ENCODE results near the gene ALS2CL.

The ALS2CL gene

DNA sequence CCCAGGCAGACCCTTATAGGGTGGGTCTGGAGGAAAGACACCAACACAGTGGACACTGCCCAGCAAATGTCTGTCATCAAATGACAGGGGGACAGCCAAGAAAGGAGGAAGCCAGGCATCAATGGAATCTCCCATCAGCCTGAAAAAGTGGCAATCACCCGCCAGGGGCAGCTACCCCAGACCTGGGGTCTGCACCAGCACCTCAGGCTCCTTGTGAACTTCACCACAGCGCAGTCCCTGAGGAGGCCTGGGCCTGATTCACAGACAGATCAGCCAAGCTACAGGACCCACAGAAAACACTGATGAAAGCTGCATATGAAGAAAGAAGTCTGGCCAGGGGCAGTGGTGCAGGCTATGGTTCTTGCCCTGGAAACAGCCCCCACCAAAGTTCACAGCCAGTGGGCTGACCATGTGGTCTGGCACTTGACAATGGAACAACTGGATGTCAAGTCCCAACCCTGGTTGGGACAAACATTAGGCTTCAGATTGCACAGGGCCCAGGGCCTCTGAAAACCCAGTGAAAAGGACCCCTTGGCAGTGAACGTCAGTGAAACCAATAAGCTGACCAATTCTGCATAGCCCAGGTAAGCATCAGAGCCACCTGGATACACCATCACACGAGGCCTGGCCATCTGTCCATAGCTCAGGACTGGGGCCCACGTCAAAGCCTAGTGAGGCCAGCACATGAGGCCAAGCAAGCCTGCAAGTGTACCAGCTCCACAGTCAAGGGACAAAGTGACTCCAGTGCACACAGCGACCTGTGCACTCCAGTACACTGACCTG, 29.1 kb downstream of the ALS2CL start:
- no peak for FAIRE-seq

- FAIRE-seq: no peak
Measured at GRCh38 chr3:46663591-46664135, 29.8 kb downstream of the ALS2CL start.

GRCh38 chr3:46662771-46663551, 30.5 kb downstream of the ALS2CL start:
- no peak for FAIRE-seq

DNA sequence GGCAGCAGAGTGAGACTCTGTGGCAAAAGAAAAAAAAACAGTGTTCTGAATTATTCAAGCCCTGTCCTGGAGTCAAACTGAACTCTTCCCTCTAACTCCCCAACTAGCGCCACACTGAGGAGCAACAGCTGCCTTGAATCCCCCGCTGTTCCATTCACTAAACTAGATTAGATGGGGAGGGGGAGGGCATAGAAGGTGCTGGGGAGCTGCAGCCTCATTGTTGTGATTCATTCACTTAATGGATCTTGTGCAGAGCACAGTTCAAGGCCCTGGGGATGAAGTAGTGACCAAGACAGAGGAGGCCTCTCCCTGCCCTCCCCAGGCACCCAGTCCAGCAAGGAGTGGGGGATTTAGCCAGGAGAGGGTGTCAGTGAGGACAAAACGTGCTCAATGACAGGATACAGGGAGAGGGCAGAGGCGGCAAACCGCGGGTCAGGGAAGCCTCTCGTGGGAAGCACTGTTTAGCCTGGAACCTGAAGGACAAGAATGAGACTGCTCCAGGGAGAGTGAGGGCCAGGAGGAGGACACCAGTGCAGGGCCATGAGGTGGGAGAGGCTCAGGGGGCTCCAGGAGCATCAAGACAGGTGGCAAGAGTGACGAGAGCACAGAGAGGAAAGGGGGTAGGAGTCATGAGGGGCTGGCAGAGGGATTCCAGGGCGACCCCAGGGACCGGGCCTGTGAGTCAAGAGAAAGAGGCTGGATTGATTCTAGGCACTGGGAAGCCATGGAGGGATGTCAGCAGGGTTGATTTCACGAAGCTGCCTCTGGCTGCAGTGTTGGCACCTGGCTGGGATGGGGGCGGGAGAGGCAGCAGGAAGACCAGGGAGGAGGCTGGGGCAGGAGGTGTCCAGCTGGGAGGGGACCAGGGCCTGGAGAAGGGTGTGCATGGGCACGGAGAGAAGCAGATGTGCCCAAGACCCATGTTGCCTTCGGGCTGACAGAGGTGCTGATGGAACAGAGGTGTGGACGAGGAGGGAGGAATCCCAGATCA, 31.4 kb downstream of the ALS2CL start:
- no peak for FAIRE-seq

- no peak for FAIRE-seq
Measured at GRCh38 chr3:46660543-46661523, 32.6 kb downstream of the ALS2CL start.

DNA sequence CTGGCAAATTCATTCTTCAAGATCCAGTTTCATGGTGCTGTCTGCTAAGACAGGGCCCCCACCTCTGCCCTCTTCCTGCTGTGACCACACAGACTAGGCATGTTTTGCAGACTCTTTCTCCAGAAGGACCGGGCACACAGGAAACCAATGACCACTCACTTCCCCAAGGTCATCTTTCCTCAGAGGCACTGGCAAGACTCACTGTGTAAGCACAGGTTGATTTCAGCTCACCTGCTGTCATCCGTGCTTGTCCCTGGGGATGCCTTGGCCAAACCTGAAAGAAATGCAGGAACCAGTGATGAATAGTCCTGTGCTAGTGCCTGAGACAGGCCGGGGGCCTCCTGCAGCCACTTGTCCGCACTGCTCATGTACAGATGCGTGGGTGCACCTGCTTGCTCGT, 33.5 kb downstream of the ALS2CL start:
- no peak for FAIRE-seq

DNA sequence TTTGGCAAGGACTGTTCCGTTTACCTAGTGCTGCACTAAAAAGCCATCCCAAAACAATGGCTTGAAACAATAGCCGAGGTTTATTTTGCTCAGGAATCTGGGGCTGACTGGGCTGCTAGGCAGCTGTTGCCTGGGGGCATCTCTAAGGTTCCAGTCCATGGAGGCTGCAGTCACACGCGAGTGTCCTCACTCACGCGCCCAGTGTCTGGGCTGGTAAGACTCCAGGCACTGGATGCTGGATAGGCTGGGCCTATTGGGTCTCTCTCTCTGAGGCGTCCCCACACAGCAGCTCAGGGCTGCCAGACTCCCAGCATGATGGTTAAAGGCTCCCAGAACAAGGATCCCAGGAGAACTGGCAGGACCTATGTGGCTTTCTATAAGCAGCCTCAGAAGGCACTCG, 34.2 kb downstream of the ALS2CL start:
- no peak for FAIRE-seq

GRCh38 chr3:46656778-46657556, 36.5 kb downstream of the ALS2CL start:
- FAIRE-seq: no peak

DNA sequence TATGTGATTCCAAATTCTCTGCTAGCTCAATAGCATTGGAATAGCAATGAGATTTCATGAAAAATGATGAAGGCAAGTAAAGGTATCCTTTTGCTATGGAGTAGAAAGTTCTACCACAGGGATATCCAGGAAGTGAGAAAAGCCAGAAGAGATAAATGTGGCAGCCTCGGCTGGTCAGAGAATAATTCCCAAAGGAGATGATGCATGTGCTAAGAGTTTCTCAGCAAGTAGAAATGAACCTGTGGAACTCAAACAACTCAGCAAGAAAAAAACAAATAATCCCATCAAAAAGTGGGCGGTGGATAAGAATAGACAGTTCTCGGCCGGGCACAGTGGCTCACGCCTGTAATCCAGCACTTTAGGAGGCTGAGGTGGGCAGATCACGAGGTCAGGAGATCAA, 38.2 kb downstream of the ALS2CL start:
- FAIRE-seq: no peak

GRCh38 chr3:46651084-46651483, 42.4 kb downstream of the ALS2CL start:
- FAIRE-seq: no peak

GRCh38 chr3:46649436-46649835, 44.0 kb downstream of the ALS2CL start:
- FAIRE-seq: no peak

GRCh38 chr3:46648096-46648495, 45.4 kb downstream of the ALS2CL start:
- no peak for FAIRE-seq

- FAIRE-seq: no peak
Measured at GRCh38 chr3:46646700-46647099, 46.8 kb downstream of the ALS2CL start.

- no peak for FAIRE-seq
Measured at GRCh38 chr3:46643701-46644100, 49.8 kb downstream of the ALS2CL start.

DNA sequence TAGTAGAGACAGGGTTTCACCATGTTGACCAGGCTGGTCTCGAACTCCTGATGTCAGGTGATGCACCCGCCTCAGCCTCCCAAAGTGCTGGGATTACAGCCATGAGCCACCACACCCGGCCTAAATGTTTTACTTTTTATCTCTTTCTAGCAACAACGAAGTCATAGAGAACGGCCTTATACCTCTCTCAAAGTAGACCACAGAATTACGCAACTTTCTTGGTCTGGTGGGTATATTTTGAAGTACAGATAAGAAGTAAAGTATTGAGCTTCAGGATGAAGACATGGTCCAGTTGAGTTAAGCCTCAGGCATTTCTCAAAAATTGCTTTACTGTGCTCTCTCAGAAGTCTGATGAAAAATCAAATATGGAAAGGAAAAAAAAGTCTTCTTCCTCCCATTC, 50.5 kb downstream of the ALS2CL start:
- FAIRE-seq: no peak

DNA sequence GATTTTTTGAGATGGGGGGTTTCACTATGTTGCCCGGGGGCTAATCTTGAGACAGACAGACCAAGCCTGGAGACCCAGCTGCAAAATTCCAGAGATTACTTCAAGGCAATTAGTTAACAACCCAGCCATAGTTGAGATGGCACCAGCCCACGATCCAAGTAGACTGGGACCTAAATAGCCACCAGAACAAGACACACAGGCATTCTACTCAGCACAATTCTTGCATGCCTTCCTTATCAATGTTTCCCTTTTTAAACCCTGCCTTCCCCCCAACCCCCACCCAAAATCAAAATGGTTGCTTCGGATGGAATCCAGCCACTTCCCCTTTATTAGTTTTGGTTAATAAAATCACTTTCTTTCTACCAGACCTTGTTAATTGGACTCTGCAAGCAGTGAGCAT, 52.6 kb downstream of the ALS2CL start:
- no peak for FAIRE-seq

DNA sequence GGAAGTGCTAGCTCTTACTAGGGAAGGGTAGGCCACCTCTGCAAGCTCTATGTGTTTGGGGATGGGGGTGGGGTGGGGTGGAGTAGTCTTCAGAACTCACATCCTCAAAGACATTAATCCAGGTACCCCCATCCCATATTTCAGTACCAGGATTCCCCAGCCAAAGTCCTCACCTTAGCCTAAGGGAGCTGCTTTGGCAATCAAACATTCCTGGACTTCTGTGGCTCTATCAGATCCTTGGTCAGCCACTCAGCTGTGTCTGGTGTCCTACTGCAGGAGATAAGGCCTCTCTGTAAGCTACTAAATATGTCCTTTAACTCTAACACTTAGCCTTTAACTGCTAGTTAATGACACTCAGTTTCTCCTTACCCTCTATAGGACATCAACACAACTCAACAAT, 54.3 kb downstream of the ALS2CL start:
- no peak for FAIRE-seq

DNA sequence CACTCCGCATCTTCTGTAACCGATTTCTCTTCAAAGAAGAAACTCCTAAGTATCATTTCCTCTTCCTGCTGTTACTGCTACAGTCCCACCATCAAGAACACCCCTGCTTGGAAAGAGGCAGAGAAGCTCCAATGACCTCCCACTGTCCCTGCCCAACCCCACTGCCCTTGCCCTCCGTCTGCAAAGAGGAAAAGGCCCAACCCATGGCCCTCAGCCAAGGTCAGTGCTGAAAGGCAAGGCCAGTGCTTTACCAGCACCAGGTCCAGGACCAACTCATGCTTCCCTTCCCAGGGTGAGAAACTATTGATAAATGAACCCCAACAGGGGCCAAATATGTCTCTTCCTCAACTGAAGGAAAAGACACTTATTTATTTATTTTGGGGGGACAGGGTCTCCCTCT, 58.6 kb downstream of the ALS2CL start:
- no peak for FAIRE-seq

DNA sequence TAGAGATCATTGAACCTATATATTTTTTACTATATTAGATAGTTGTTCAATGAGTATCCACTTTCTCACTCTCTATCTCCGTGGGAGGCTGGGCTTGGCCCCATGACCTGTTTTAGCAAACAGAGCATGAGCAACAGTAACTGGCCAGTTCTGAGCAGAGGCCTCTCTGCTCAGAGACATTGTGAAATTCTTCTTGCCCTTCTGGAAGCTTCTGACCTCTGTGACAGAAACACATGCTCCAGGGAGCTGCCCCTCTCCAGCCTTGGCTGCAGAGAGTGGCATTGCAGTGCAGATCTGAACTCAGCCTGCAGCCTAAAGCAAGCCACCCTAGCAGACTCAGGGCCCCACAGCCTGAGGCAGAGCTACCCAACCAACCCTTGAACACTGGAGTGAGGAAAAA, 60.7 kb downstream of the ALS2CL start:
- no peak for FAIRE-seq
